Suppressor macrophage (primary cell): ENCODE data around the gene TNFSF13B.
"Not testable (repeated sequence)": the region's sequence is repeated elsewhere in the genome, so short reads cannot be mapped to it uniquely, and the experiment has no call there.

Experiments
- DNase-seq, 4 experiments: peaks; one replicate each; pipeline ENCODE4 v3.0.0-alpha.2; 2020 to 2022
- total RNA-seq, 17 experiments: gene quantifications; one replicate each; lab custom pipeline; 2026; ENCODE audit warnings: mixed read lengths in 6 of 17, inconsistent platforms in 3 of 17; lab: John Stamatoyannopoulos, UW

The TNFSF13B gene, protein sequence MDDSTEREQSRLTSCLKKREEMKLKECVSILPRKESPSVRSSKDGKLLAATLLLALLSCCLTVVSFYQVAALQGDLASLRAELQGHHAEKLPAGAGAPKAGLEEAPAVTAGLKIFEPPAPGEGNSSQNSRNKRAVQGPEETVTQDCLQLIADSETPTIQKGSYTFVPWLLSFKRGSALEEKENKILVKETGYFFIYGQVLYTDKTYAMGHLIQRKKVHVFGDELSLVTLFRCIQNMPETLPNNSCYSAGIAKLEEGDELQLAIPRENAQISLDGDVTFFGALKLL
- 21.7 to 226 (median 53.4) reads per million in 17 experiments for total RNA-seq

GRCh38 chr13:108269601-108270328, at the start of gene TNFSF13B:
Gene TNFSF13B, plus strand, starts transcription at chr13:108269718. Its CDS starts 178 bp downstream, at chr13:108269896.
- DNase-seq, result peak; percentile 63 to 88 (median 81)

GRCh38 chr13:108220041-108220440, 49.5 kb upstream of the TNFSF13B start:
- no peak for DNase-seq

- DNase-seq, result no peak
Observed at GRCh38 chr13:108223687-108224503, 45.6 kb upstream of the TNFSF13B start.

DNA sequence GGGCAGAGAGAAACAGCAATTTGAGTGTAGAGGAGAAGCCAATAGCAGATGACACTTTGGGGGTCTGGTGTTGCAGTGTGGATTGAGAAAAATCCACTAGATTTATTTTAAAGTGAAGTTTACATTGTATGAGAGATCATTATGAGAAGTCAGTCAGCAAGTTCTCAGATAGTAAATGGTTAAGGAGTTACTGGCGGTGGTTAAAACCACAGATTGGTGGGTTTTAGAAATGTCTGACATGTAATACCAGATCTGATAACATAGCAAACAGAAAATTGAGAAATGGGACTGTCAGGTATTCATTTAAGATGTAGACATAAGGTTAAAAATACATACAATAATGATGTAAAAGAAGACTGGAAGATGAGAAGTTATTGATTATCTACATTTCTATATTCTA, 44.1 kb upstream of the TNFSF13B start:
- no peak for DNase-seq

DNA sequence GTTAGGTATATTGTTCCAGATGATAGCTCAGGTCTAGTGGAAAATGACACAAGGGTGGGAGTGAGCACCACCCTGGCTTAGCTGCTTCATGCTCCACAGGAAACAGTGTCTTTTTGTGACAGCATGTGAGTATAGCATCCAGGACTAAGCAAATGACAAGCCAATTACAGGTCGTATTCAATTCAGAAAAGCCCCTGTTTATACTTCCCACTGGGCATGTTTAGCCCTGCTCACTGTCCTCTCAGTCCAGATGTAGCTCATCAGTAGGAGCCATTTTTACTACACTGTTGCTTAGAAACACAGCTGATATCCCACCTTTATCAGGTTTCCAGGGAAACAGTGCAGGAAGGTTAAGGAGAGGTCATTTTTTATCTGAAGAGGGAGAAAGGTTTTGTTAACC, 43.3 kb upstream of the TNFSF13B start:
- no peak for DNase-seq

- DNase-seq, result peak; percentile 50 to 74 (median 66)
Observed at GRCh38 chr13:108227651-108228272, 41.8 kb upstream of the TNFSF13B start.

GRCh38 chr13:108230377-108230776, 39.1 kb upstream of the TNFSF13B start:
- DNase-seq, result no peak

GRCh38 chr13:108249150-108249549, 20.4 kb upstream of the TNFSF13B start:
- no peak for DNase-seq

DNA sequence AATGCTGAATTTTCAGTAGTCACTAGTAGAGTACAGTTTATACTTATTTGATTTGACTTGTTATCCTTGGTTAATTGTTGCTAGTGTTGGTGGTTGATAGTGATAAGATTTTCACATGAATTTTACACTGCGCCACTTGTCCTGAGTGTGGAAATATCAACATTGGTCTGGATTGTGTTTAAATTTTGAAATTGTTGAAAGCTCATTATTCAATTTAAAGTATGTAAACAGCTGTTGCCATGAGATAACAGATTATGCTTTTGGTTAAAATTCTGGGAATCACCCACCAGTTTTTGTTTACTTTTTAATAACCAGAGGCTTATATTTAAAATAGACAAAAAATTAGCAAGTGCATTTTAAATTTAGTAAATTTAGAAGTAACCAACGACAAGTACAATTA, 12.3 kb upstream of the TNFSF13B start:
- no peak for DNase-seq

GRCh38 chr13:108263621-108264355, 5.7 kb upstream of the TNFSF13B start:
- no peak for DNase-seq

GRCh38 chr13:108266321-108266990, 3.1 kb upstream of the TNFSF13B start:
- DNase-seq, result peak; percentile 23 to 74 (median 50)

GRCh38 chr13:108267347-108267746, 2.2 kb upstream of the TNFSF13B start:
- peak; percentile 41 to 76 (median 66) for DNase-seq

DNA sequence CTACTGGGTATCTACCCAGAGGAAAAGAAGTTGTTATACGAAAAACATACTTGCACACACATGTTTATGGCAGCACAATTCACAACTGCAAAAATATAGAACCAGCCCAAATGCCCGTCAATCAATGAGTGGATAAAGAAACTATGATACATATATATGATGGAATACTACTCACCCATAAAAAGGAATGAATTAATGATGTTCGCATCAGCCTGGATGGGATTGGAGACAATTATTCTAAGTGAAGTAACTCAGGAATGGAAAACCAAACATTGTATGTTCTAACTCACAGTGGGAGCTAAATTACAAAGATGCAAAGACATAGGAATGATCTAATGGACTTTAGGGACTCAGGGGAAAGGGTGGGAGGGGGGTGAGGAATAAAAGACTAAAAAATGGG, 1.7 kb upstream of the TNFSF13B start:
- DNase-seq, result not testable (repeated sequence)

DNA sequence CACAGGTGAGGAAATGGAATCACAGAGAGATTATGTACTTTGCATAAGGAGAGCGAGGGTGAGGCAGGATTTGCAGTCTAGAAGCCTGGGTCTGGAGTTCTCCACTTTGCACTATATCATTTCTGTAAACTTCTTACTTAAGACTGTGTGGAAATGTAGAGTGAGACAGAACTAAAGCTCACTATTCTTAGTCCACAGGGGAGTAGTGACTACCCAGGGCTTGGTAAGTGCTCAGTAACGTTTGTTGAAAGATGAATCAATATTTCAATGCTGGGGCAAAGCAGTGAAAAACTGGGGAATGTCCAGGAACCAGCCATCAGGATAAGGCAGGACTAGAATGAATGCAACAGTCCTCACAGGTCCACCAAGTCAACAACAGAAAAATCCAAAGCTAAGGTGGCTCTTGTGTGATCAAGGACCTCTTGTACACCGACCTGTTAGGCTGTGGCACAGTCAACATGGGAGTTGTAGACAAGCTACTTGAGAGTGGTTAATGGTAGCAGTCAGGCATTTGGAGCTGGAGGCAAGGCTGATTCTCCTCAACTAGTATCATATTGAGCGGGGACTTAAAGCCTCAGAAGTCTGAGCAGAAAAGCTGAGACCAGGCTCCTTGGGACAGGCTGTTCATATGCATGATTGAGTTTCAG, 929 bp upstream of the TNFSF13B start:
- DNase-seq, result peak in 2 of 4 experiments; percentile 6 to 19

DNA sequence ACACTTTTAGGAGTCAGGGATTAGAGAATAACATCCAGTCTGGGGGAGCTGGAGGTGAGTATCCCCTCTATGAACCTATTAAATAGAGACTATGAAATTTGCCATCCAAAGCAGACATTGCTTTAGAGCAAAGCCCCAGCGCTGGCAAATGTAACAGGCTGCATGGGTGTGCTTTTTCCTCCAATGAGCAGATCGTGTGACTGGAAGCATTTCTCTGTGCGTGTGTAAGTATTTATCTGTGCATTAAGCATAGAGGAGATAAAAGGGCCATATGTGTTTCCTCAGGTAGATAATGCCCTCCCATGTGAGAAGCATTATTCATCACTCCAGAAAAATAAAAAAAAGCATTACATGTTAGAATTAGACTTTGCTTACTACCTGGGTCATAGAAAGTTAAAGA, 924 bp downstream of the TNFSF13B start:
- peak in 3 of 4 experiments; percentile 27 to 47 (median 44) for DNase-seq

DNA sequence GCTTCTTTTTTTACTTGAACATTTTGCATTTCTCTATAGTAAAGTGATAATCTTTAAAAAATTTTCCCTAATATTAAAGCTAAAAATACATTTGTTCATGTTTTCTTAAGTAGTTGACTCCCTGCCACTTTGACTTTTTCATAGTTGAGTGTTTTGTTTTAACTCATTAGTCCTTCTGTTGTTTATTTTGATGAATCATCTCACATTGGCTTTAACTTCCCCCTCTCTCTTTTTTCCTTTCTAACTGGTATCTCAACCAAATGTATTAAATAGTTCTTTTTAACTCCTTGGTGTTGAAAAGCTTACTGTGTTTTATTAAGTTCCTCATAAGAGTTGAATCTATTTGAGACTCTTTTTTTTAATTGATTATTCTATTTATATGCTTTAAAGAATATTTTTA, 2.8 kb downstream of the TNFSF13B start:
- DNase-seq, result peak in 2 of 4 experiments; percentile 39 to 42

DNA sequence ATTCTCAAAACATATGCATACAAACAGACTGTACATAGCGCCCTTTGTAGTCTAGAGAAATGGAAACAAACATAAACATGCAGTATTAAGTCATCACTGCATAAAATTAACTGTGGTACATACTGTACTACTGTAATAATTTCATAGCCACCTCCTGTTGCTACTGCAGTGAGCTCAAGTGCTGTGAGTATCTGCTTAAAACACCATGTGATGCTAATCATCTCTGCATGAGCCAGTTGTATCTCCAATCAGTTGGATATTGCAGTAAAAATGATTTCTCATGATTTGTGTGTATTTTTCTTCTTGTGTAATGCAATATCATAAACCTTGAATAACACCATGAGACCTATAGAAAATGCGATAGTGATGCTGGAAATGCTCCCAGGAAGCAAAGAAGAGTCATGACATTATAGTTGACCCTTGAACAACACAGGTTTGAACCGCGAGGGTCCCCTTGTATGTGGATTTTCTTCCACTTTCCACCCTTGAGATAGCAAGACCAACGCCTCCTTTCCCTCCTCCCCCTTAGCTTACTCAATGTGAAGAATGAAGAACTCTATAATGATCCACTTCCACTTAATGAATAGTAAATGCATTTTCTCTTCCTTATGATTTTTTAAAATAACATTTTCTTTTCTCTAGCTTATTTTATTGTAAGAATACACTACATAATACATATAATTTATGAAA, 4.1 kb downstream of the TNFSF13B start:
- DNase-seq, result peak in 3 of 4 experiments; percentile 28 to 44 (median 30)

- DNase-seq, result no peak
Observed at GRCh38 chr13:108274718-108275117, 5.2 kb downstream of the TNFSF13B start.

DNA sequence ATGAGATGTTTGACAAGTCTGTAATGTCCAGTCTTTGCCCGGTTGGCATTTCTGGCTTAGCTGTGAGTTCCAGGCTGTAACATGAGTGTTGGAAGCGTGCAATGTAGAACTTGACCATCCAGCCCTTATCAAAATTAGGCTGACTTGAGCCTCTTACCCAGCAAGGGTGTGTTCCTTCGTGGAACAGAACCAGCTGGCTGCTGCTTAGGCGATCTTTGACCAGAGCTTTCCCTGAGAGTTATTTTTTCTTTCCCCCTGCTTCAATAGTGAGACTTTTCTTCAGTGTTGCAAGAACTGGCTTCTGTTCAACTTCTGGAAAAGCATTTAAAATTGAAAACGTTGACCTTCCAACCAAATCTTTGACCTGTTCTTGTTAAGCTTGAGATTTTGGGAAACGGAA, 6.5 kb downstream of the TNFSF13B start:
- no peak for DNase-seq

DNA sequence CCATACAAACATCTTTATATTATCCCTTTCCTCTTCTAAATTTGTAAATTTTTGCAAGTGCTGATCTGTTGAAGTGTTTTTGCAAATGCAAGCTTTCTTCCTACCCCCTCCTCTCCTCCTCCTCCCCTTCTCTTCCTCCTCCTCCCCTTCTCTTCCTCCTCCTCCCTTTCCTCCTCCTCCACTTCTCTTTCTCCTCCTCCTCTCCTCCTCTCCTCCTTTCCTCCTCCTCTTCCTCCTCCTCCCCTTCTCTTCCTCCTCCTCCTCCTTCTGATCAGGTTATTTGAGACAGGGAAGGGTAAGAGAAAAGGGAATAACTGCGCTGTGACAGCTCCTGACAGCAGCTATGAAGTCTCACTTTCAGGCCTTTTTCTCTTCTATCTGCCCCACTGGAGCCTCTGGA, 8.9 kb downstream of the TNFSF13B start:
- DNase-seq, result no peak
